Endothelial cell of umbilical vein (primary cell): ENCODE measurements around the gene DIPK1C. TPM values are rescaled to one million over a fixed set of nuclear protein-coding genes. Genes with fewer than 3 reads are reported as not detected.

Experiments used
- BruUV-seq: library from RNA; stranded (reverse); fragments of 400-500 nt; replicated peaks from 2 replicates; lab custom pipeline; 2021; lab: Mats Ljungman, UMichigan
- CTCF ChIA-PET: fragments of 300-600, 350-600 bp; sonication (Branson Sonifier 250); formaldehyde crosslinking; loops from one replicate; lab custom pipeline; 2021; ENCODE audit warnings: antibody characterized with exemption, inconsistent platforms; lab: Charles Lee
- POLR2A ChIA-PET: fragments of 300-600, 350-600 bp; sonication (Branson Sonifier 250); formaldehyde crosslinking; loops from one replicate; lab custom pipeline; 2021; ENCODE audit warnings: antibody characterized with exemption, inconsistent platforms; lab: Charles Lee
- DNase-seq: peaks from one replicate; pipeline ENCODE4 v3.0.0-alpha.2; 2011; ENCODE audit warnings: low read depth, low spot score
- FAIRE-seq: peaks from 2 replicates; lab custom pipeline; 2011; peaks lifted over from hg19 to GRCh38; lab: Jason Lieb, UNC
- H2AFZ ChIP-seq: 2 replicates; pipeline ENCODE4 v1.6.0; 2012; ENCODE audit warnings: low read depth, low read length, control low read depth, inconsistent platforms
- H3K27ac ChIP-seq: 2 replicates; pipeline ENCODE4 v1.5.1; 2011; ENCODE audit warnings: low read depth, mild to moderate bottlenecking, control low read depth, low read length, moderate library complexity; ENCODE audit not compliant: insufficient read depth
- H3K27me3 ChIP-seq, 2 experiments: 2 replicates each; pipeline versions ENCODE4 v1.6.0 to v1.6.1; 2011; ENCODE audit warnings: low read length in 2 of 2, mixed read lengths in 1 of 2; ENCODE audit not compliant: control insufficient read depth in 2 of 2, insufficient read depth in 2 of 2
- H3K36me3 ChIP-seq, 2 experiments: 2 replicates in 1 of 2; 3 replicates in 1 of 2; pipeline ENCODE4 v1.5.1; 2011; ENCODE audit warnings: low read length in 2 of 2, mild to moderate bottlenecking in 1 of 2, moderate library complexity in 1 of 2; ENCODE audit not compliant: control insufficient read depth in 2 of 2, insufficient read depth in 2 of 2; ENCODE audit errors: extremely low read depth in 1 of 2
- H3K4me1 ChIP-seq: 3 replicates; pipeline ENCODE4 v1.5.1; 2011; ENCODE audit warnings: mild to moderate bottlenecking, low read length; ENCODE audit not compliant: control insufficient read depth, insufficient read depth; ENCODE audit errors: extremely low read depth
- H3K4me2 ChIP-seq: 2 replicates; pipeline ENCODE4 v1.6.1; 2011; ENCODE audit warnings: low read length, control low read depth, mixed read lengths; ENCODE audit not compliant: insufficient read depth
- H3K4me3 ChIP-seq, 3 experiments: fragments of 200-600 bp in 1 of 3; sonication (generic), shearing (Covaris generic) in 1 of 3; replicated peaks in 1 of 3; 2 replicates each; pipeline ENCODE4 v1.5.1; 2011 to 2016; ENCODE audit warnings: control low read depth in 3 of 3, low read length in 3 of 3, mild to moderate bottlenecking in 2 of 3, inconsistent platforms in 1 of 3, low read depth in 1 of 3, moderate library complexity in 1 of 3; ENCODE audit not compliant: insufficient read depth in 1 of 3
- H3K79me2 ChIP-seq: 2 replicates; pipeline ENCODE4 v1.6.0; 2012; ENCODE audit warnings: low read length, inconsistent platforms; ENCODE audit not compliant: control insufficient read depth, insufficient read depth
- H3K9ac ChIP-seq: replicated peaks from 2 replicates; pipeline ENCODE3; 2011; ENCODE audit warnings: low read length, control low read depth; ENCODE audit not compliant: insufficient read depth; ENCODE audit errors: extremely low read depth
- H3K9me1 ChIP-seq: replicated peaks from 3 replicates; pipeline ENCODE4 v1.6.0; 2011; ENCODE audit warnings: mild to moderate bottlenecking, low read length; ENCODE audit not compliant: control insufficient read depth, insufficient read depth; ENCODE audit errors: extremely low read depth
- H3K9me3 ChIP-seq: replicated peaks from 2 replicates; pipeline ENCODE4 v1.5.1; 2012; ENCODE audit warnings: low read length, inconsistent platforms; ENCODE audit not compliant: control insufficient read depth, insufficient read depth
- H4K20me1 ChIP-seq: replicated peaks from 2 replicates; pipeline ENCODE3; 2011; ENCODE audit warnings: mild to moderate bottlenecking, low read length; ENCODE audit not compliant: control insufficient read depth, insufficient read depth; ENCODE audit errors: extremely low read depth
- CTCF ChIP-seq, 2 donors: IDR thresholded peaks; 1 replicate in 1 of 2; 2 replicates in 1 of 2; pipeline ENCODE4 v1.5.1; 2011; ENCODE audit warnings: low read length in 2 of 2, mild to moderate bottlenecking in 2 of 2, moderate library complexity in 2 of 2, control low read depth in 1 of 2, inconsistent platforms in 1 of 2, low read depth in 1 of 2; ENCODE audit not compliant: insufficient read depth in 1 of 2; ENCODE audit errors: extremely low read depth in 1 of 2
- EZH2 ChIP-seq: IDR thresholded peaks from 2 replicates; pipeline ENCODE4 v1.6.1; 2012; ENCODE audit warnings: borderline replicate concordance, low read depth, mild to moderate bottlenecking, moderate library complexity, low read length, inconsistent platforms; ENCODE audit not compliant: severe bottlenecking
- FOS ChIP-seq: IDR thresholded peaks from 2 replicates; pipeline ENCODE4 v1.6.1; 2011; ENCODE audit warnings: mild to moderate bottlenecking, low read length, moderate library complexity, borderline replicate concordance; ENCODE audit not compliant: insufficient read depth
- GATA2 ChIP-seq: IDR thresholded peaks from 2 replicates; pipeline ENCODE4 v1.7.0; 2011; ENCODE audit warnings: low read depth, mild to moderate bottlenecking, moderate library complexity, mixed read lengths, low read length; ENCODE audit not compliant: insufficient read length, insufficient read depth
- JUN ChIP-seq: IDR thresholded peaks from 2 replicates; pipeline ENCODE4 v1.6.1; 2011; ENCODE audit warnings: borderline replicate concordance, low read depth; ENCODE audit not compliant: insufficient read length, insufficient read depth
- MAX ChIP-seq: IDR thresholded peaks from 2 replicates; pipeline ENCODE4 v1.6.1; 2011; ENCODE audit not compliant: insufficient read depth, insufficient read length
- MYC ChIP-seq: IDR thresholded peaks from one replicate; pipeline ENCODE4 v1.6.1; 2011; ENCODE audit warnings: mild to moderate bottlenecking, low read depth, low read length
- POLR2A ChIP-seq: IDR thresholded peaks from 2 replicates; pipeline ENCODE4 v1.6.1; 2012; ENCODE audit warnings: low read depth, mild to moderate bottlenecking, control low read depth, low read length
- POLR2AphosphoS5 ChIP-seq: IDR thresholded peaks from 2 replicates; pipeline ENCODE4 v1.6.1; 2012; ENCODE audit warnings: low read depth, mild to moderate bottlenecking, control low read depth, low read length, moderate library complexity; ENCODE audit not compliant: insufficient read depth
- dilution Hi-C: fragments of 300-500 bp; cut with MboI; formaldehyde crosslinking; loops from one replicate; pipeline ENCODE4 v1.15.0; 2019; ENCODE audit warnings: low sequenced_read_pairs; ENCODE audit not compliant: extremely low pct_ligation_motif_present
- intact Hi-C: fragments of 100-400 bp; cut with micrococcal nuclease; formaldehyde crosslinking; loops from one replicate; pipeline ENCODE4 v1.10.0; 2022
- polyA plus RNA-seq, 4 experiments: library from polyadenylated mRNA; depleted of rRNA in 3 of 4; stranded (reverse) in 3 of 4; unstranded in 1 of 4; fragments of >200 nt; gene quantifications; 2 replicates each; pipeline versions ENCODE4 v1.2.1 to v1.2.3, GENCODE V29; 2011 to 2012; ENCODE audit warnings: missing spikeins in 1 of 4
- total RNA-seq: library from RNA; stranded (reverse); gene quantifications from 2 replicates; pipeline ENCODE4 v1.2.3, GENCODE V29; 2021

Gene DIPK1C
- total and polyA plus RNA-seq, 2 donors (not counting 3 experiments of a cell fraction or from before 2014, with no cell fraction given) = not detected

- Histone ChIP-seq H3K9me3 (no peaks in the 10 kb centered on the region), H3K4me3 (no peak overlapping the region), H3K4me2 (no peak overlapping the region), H3K9ac (no peak overlapping the region), H3K9me1 (no peaks in the 10 kb centered on the region), H3K4me1 (no peaks in the 10 kb centered on the region), H4K20me1 (no peaks in the 10 kb centered on the region), H3K27ac (no peak overlapping the region), H2AFZ (no peak overlapping the region), H3K27me3 (peaks cover 13 to 25% of the 10 kb centered on the region in 2 experiments), H3K79me2 (no peaks in the 10 kb centered on the region), H3K36me3 (no peaks in the 10 kb centered on the region)
- no peak for TF ChIP-seq JUN
- TF ChIP-seq EZH2 = no peak
- TF ChIP-seq CTCF (IDR thresholded peaks at IDR 0.05; ENCODE audit: extremely low read depth in 1 of 2, insufficient read depth in 1 of 2, low read depth in 1 of 2, low read length in 2 of 2) = no peak
- TF ChIP-seq GATA2 = no peak
- no peak for TF ChIP-seq MAX
- TF ChIP-seq FOS = no peak
- TF ChIP-seq POLR2AphosphoS5 = no peak
- TF ChIP-seq MYC = no peak
- no peak for TF ChIP-seq POLR2A
- intact Hi-C loops = no loop called here
- DNase-seq (no peak), FAIRE-seq (no peak)
- CTCF ChIA-PET = no interaction called here
- dilution Hi-C loops = no loop called here
- no TSS peak for BruUV-seq
- POLR2A ChIA-PET = no interaction called here
Measured at GRCh38 chr18:74451148-74451547, 6.0 kb downstream of the DIPK1C start.
